ENCODE results near the gene PNP. TPM values are rescaled to one million over a fixed set of nuclear protein-coding genes. Genes with fewer than 3 reads are reported as not detected.
A peak's percentile ranks its signal among the peaks of the same experiment; 100 is the strongest.

Gene PNP
- total and polyA plus RNA-seq, 10 of the 15 experiments (the other 5 are each of a cell fraction or from before 2014, with no cell fraction given) = 103 to 215 (median 138) TPM

- TF ChIP-seq BCLAF1 (IDR thresholded peaks at IDR 0.05) (no peak), ZNF384 (IDR thresholded peaks at IDR 0.05; ENCODE audit: borderline replicate concordance, low read depth, low read length) (no peak), NFYB (IDR thresholded peaks at IDR 0.05; ENCODE audit: insufficient read depth, low read depth, low read length) (peak; percentile 95), KAT2A (conservative IDR thresholded peaks at IDR 0.05; ENCODE audit: control insufficient read depth, low read depth, low read length) (no peak), NBN (IDR thresholded peaks at IDR 0.05) (0 out of 2 replicates have a peak, but pooled peaks have one; percentile 61), JUND (IDR thresholded peaks at IDR 0.05; ENCODE audit: low read depth, low read length) (no peak), DPF2 (IDR thresholded peaks at IDR 0.05) (peak; percentile 81), ZNF274 (IDR thresholded peaks at IDR 0.05; ENCODE audit: insufficient read depth, insufficient read length) (no peak), ZNF217 (IDR thresholded peaks at IDR 0.05) (no peak), HSF1 (IDR thresholded peaks at IDR 0.05; ENCODE audit: low read depth, low read length) (no peak), YBX1 (IDR thresholded peaks at IDR 0.05) (no peak), ZNF687 (IDR thresholded peaks at IDR 0.05) (peak; percentile 40; the same call in 1 of the 2 replicates), ZSCAN29 (IDR thresholded peaks at IDR 0.05) (peak; percentile 30; the same call in 1 of the 2 replicates), EGR1 (IDR thresholded peaks at IDR 0.05; ENCODE audit: borderline replicate concordance in 1 of 2, low read depth in 2 of 2, low read length in 2 of 2) (no peak), RELA (IDR thresholded peaks at IDR 0.05; ENCODE audit: borderline replicate concordance, partially characterized antibody) (peak; percentile 99), MXI1 (IDR thresholded peaks at IDR 0.05; ENCODE audit: low read depth, low read length) (peak; percentile 75), POLR2A (IDR thresholded peaks at IDR 0.05; ENCODE audit: low read depth, low read length) (peak; percentile 78), STAT1 (conservative IDR thresholded peaks at IDR 0.05) (no peak; the same call in 1 of the 2 replicates), RBBP5 (conservative IDR thresholded peaks at IDR 0.05) (no peak)
- TF ChIP-seq, protein P1, sequence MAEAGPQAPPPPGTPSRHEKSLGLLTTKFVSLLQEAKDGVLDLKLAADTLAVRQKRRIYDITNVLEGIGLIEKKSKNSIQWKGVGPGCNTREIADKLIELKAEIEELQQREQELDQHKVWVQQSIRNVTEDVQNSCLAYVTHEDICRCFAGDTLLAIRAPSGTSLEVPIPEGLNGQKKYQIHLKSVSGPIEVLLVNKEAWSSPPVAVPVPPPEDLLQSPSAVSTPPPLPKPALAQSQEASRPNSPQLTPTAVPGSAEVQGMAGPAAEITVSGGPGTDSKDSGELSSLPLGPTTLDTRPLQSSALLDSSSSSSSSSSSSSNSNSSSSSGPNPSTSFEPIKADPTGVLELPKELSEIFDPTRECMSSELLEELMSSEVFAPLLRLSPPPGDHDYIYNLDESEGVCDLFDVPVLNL (IDR thresholded peaks at IDR 0.05; ENCODE audit: low read depth, low read length) = peak; percentile 91
Measured at GRCh38 chr14:20461225-20462141, 7.7 kb upstream of the PNP start, which contains the start of gene PIP4P1 (continued).
